ENCODE measurements around the gene CEP85L. TPM values are rescaled to one million over a fixed set of nuclear protein-coding genes. Genes with fewer than 3 reads are reported as not detected.

CEP85L gene
- total RNA-seq, 4 donors from 2014 or later = 15.6 to 22.8 (median 21.9) TPM

DNA sequence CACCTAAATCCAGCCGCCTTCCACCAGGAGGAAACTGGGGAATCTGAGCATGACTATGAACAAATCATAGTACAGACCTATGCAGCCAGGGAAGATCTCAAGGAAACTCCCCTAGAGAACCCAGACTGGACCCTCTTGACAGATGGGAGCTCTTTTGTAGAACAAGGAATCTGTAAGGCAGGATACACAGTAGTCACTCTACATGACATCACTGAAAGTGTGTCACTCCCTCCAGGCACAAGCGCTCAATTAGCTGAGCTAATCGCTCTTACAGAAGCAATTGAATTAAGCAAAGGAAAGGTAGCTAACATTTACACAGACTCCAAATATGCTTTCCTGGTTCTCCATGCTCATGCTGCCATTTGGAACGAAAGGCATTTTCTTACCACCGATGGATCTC is 66.5 kb downstream of the CEP85L start:
- no peaks in the 10 kb centered on the region for H3K36me3 ChIP-seq
- peak overlapping the region; percentile 81 to 85 (median 84) for H3K27ac ChIP-seq
- H3K27me3 ChIP-seq = no peaks in the 10 kb centered on the region
- in situ Hi-C loops (cut with MboI; ENCODE audit: low sequenced_read_pairs in 4 of 4) (loop anchor here in 2 of 4 donors (10.0 to 25.0 kb wide), 2 partner anchors 298 to 300 kb away; no protein-coding TSS in a partner anchor), intact Hi-C loops (cut with DNase I; ENCODE audit: low total_unique reads) (no loop called here)
- no peaks in the 10 kb centered on the region for H3K9me3 ChIP-seq
- no peak for TF ChIP-seq POLR2A (IDR thresholded peaks at IDR 0.05)
- TF ChIP-seq, protein P1, sequence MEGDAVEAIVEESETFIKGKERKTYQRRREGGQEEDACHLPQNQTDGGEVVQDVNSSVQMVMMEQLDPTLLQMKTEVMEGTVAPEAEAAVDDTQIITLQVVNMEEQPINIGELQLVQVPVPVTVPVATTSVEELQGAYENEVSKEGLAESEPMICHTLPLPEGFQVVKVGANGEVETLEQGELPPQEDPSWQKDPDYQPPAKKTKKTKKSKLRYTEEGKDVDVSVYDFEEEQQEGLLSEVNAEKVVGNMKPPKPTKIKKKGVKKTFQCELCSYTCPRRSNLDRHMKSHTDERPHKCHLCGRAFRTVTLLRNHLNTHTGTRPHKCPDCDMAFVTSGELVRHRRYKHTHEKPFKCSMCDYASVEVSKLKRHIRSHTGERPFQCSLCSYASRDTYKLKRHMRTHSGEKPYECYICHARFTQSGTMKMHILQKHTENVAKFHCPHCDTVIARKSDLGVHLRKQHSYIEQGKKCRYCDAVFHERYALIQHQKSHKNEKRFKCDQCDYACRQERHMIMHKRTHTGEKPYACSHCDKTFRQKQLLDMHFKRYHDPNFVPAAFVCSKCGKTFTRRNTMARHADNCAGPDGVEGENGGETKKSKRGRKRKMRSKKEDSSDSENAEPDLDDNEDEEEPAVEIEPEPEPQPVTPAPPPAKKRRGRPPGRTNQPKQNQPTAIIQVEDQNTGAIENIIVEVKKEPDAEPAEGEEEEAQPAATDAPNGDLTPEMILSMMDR (IDR thresholded peaks at IDR 0.05 in 4 of 5, conservative IDR thresholded peaks at IDR 0.05 in 1 of 5) = no peak
- H3K4me1 ChIP-seq = peaks cover 70 to 78% of the 10 kb centered on the region in 2 donors
- H3K4me3 ChIP-seq = no peak overlapping the region
- DNase-seq = no peak
- ATAC-seq = no peak

DNA sequence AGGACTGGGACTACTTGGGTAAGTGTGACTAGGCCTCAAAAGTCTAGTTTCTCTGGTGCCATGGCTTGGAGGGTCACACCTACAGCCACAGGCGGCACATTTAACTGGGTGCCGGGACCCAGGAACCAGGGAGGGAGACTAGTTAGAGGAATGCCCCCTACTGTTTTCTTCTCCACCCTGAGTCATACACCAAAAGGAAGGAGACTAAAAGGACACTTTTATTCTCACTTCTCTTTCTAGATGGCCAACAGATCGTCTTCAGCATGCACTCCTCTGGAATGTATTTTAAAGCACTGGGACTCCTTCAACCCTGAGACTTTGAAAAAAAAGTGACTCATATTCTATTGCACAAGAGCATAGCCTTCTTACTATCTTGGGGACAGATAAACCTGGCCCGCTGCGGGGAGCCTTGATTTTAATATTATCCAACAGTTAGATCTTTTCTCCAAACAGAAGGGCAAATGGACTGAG is 69.9 kb downstream of the CEP85L start:
- peaks cover 0 to 10% (median 0%) of the 10 kb centered on the region in 3 donors for H3K9me3 ChIP-seq
- in situ Hi-C loops (cut with MboI; ENCODE audit: low sequenced_read_pairs in 4 of 4) = loop anchor here in 2 of 4 donors (10.0 to 25.0 kb wide), 2 partner anchors 294 to 297 kb away; no protein-coding TSS in a partner anchor
- peaks cover 48 to 54% of the 10 kb centered on the region in 2 donors for H3K4me1 ChIP-seq
- H3K27ac ChIP-seq = peak overlapping the region; percentile 81 to 85 (median 84)
- no peaks in the 10 kb centered on the region for H3K27me3 ChIP-seq
- TF ChIP-seq, protein P1 (IDR thresholded peaks at IDR 0.05 in 4 of 5, conservative IDR thresholded peaks at IDR 0.05 in 1 of 5) = no peak
- TF ChIP-seq POLR2A (IDR thresholded peaks at IDR 0.05) = no peak
- intact Hi-C loops (cut with DNase I; ENCODE audit: low total_unique reads) = loop anchor here (2.0 kb wide), 3 partner anchors 17 to 69 kb away; no protein-coding TSS in a partner anchor
- H3K36me3 ChIP-seq = no peaks in the 10 kb centered on the region
- peak; percentile 85 to 90 for ATAC-seq
- DNase-seq = peak; percentile 13 to 64
- H3K4me3 ChIP-seq = peak overlapping the region in 2 of 4 donors; percentile 12 to 24

DNA sequence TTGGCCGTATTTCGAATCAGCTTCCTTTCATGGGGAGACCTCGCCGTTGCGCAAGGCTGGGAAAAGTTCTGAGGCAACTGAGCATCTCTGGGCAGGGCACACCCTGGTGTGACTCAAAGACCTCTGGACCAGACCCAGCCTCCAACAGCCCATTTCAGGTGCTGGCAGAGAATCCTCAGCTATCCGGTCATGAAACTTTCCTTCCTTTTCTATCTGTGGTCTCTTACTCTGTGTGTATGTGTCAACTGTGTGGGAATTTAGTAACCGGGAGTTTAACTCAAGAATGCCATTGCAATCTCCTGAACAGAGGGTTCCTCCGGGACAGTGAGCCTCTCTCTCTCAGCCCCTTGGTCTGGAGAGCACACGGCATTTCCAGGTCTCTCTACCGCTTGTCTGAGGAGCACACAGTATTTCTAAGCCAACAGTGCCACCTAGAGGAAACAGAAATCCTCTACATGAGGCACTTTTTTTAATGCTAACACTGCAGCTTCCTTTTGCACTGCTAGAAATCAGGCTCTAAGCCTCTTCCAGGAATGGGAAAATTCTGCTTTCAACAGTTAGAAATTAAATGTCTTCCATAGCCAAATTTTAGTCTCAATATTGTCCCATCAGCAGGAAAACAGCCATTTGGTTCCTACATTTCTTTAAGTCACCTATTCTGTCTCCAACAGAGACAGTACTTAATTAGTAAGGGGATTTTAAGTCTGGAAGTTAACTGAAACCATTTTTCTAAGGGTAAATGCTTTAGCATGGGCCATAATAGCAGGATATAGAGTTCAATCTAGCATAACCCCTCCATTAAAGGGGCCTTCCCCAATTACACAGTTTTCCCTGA is 70.6 kb downstream of the CEP85L start:
- DNase-seq = peak; percentile 71 to 86
- Histone ChIP-seq H3K27ac (peak overlapping the region; percentile 81 to 85 (median 84)), H3K9me3 (peaks cover 0 to 10% (median 0%) of the 10 kb centered on the region in 3 donors), H3K4me1 (peaks cover 42 to 46% of the 10 kb centered on the region in 2 donors), H3K36me3 (no peaks in the 10 kb centered on the region), H3K27me3 (no peaks in the 10 kb centered on the region), H3K4me3 (peak overlapping the region; percentile 8 to 29 (median 24))
- intact Hi-C loops (cut with DNase I; ENCODE audit: low total_unique reads) = loop anchor here (1.0 to 2.0 kb wide), 4 partner anchors 16 to 297 kb away; no protein-coding TSS in a partner anchor
- in situ Hi-C loops (cut with MboI; ENCODE audit: low sequenced_read_pairs in 4 of 4) = loop anchor here in 2 of 4 donors (10.0 to 25.0 kb wide), 2 partner anchors 294 to 296 kb away; no protein-coding TSS in a partner anchor
- peak; percentile 86 to 92 for ATAC-seq
- TF ChIP-seq, protein P1 (IDR thresholded peaks at IDR 0.05 in 4 of 5, conservative IDR thresholded peaks at IDR 0.05 in 1 of 5) = peak; percentile 72 to 84 (median 80)
- no peak for TF ChIP-seq POLR2A (IDR thresholded peaks at IDR 0.05)

DNA sequence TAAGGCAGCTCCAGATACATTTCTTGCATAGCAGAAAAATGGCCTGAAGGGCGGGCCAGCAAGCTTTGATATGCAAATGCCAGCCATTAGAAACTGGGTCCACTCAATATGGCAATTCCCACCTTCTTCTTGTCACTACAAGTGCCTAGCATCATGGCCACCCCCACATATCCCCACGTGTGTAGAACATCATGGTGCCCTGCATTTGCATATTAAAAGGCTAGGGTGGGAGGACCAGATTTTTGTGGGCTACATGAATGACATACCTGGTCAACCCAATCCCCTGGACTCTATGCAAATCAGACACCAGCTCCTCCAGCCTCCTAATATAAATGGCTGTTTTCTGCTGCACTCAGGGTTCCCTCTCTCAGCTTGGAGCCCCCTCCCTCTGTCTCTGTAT is 71.6 kb downstream of the CEP85L start:
- Histone ChIP-seq H3K36me3 (peaks cover 0 to 3% of the 10 kb centered on the region in 2 donors), H3K27ac (peak overlapping the region; percentile 81 to 85 (median 84)), H3K4me1 (peaks cover 36 to 38% of the 10 kb centered on the region in 2 donors), H3K4me3 (no peak overlapping the region), H3K9me3 (peaks cover 0 to 10% (median 3%) of the 10 kb centered on the region in 3 donors), H3K27me3 (no peaks in the 10 kb centered on the region)
- intact Hi-C loops (cut with DNase I; ENCODE audit: low total_unique reads) = loop anchor here (1.0 to 2.0 kb wide), 4 partner anchors 15 to 295 kb away; no protein-coding TSS in a partner anchor
- no peak for TF ChIP-seq POLR2A (IDR thresholded peaks at IDR 0.05)
- TF ChIP-seq, protein P1 (IDR thresholded peaks at IDR 0.05 in 4 of 5, conservative IDR thresholded peaks at IDR 0.05 in 1 of 5) = no peak
- ATAC-seq = no peak
- in situ Hi-C loops (cut with MboI; ENCODE audit: low sequenced_read_pairs in 4 of 4) = loop anchor here in 2 of 4 donors (10.0 to 25.0 kb wide), 2 partner anchors 292 to 295 kb away; no protein-coding TSS in a partner anchor
- DNase-seq = no peak

Measured in gastrocnemius medialis (tissue), 4 donors.